ENCODE measurements around the gene FBXW11. TPM values are rescaled to one million over a fixed set of nuclear protein-coding genes. Genes with fewer than 3 reads are reported as not detected.

The FBXW11 gene
- total RNA-seq, 1 experiment from 2014 or later, result 52.0 TPM

- DNase-seq (ENCODE audit: low read depth, low spot score) (no peak), ATAC-seq (no peak)
- H3K9me3 ChIP-seq (ENCODE audit: control insufficient read depth in 1 of 2, insufficient read depth in 1 of 2, low read depth in 1 of 2, low read length in 2 of 2), result no peaks in the 10 kb centered on the region
- intact Hi-C loops (cut with micrococcal nuclease), result no loop called here
- TF ChIP-seq ZNF274 (IDR thresholded peaks at IDR 0.05; ENCODE audit: low read depth, low read length), result no peak
- TF ChIP-seq ATF3 (IDR thresholded peaks at IDR 0.05), result no peak
- no peak for TF ChIP-seq EZH2phosphoT487 (IDR thresholded peaks at IDR 0.05; ENCODE audit: borderline replicate concordance)
- TF ChIP-seq FOSL1 (IDR thresholded peaks at IDR 0.05; ENCODE audit: low read depth), result no peak
- no peak for TF ChIP-seq EGR1 (IDR thresholded peaks at IDR 0.05; ENCODE audit: low read depth)
- no peak for TF ChIP-seq POLR2A (IDR thresholded peaks at IDR 0.05; ENCODE audit: borderline replicate concordance, extremely low read depth, insufficient read depth, insufficient read length)
- no peak for TF ChIP-seq CBX3 (IDR thresholded peaks at IDR 0.05; ENCODE audit: low read depth)
- no peak for TF ChIP-seq JUND (IDR thresholded peaks at IDR 0.05)
- TF ChIP-seq ELF1 (IDR thresholded peaks at IDR 0.05; ENCODE audit: borderline replicate concordance, low read depth), result no peak
- BruUV-seq (replicated peaks), result no TSS peak
- no peaks in the 10 kb centered on the region for H4K20me1 ChIP-seq (ENCODE audit: insufficient read depth)
- no peak overlapping the region for H2AFZ ChIP-seq (ENCODE audit: low read depth, low read length, poor library complexity, severe bottlenecking)
- H3K9me2 ChIP-seq (ENCODE audit: insufficient read depth), result no peaks in the 10 kb centered on the region
- ChIA-PET CTCF (no interaction called here), POLR2A (no interaction called here), RAD21 (ENCODE audit: low non-redundant PET in 1 of 2, low total read pairs in 2 of 2, uncharacterized antibody in 2 of 2, unreplicated experiment in 2 of 2) (no interaction called here)
- no peak overlapping the region for H3K4me2 ChIP-seq (ENCODE audit: low read length)
- no peaks in the 10 kb centered on the region for H3K79me2 ChIP-seq (ENCODE audit: insufficient read depth, low read length)
- no peak overlapping the region for H3K4me3 ChIP-seq (replicated peaks in 1 of 2; ENCODE audit: low read depth in 1 of 2, low read length in 2 of 2)
- H3K36me3 ChIP-seq (ENCODE audit: control insufficient read depth in 1 of 2, insufficient read depth in 2 of 2, low read length in 2 of 2), result no peaks in the 10 kb centered on the region
- H3K27ac ChIP-seq (ENCODE audit: low read depth, low read length), result no peak overlapping the region
- peaks cover 9% of the 10 kb centered on the region; the same call in 1 of the 2 replicates for H3K27me3 ChIP-seq (ENCODE audit: insufficient read depth, low read length)
- H3K9ac ChIP-seq (ENCODE audit: low read length), result no peak overlapping the region
- H3K4me1 ChIP-seq (ENCODE audit: control insufficient read depth in 1 of 2, insufficient read depth in 2 of 2, low read length in 2 of 2), result no peaks in the 10 kb centered on the region
Observed at GRCh38 chr5:171816666-171817065, 189.8 kb downstream of the FBXW11 start.

- ChIA-PET POLR2A (no interaction called here), RAD21 (ENCODE audit: low non-redundant PET in 1 of 2, low total read pairs in 2 of 2, uncharacterized antibody in 2 of 2, unreplicated experiment in 2 of 2) (no interaction called here)
- H2AFZ ChIP-seq (ENCODE audit: low read depth, low read length, poor library complexity, severe bottlenecking), result no peak overlapping the region
Observed at GRCh38 chr5:171813813-171814490, 192.5 kb downstream of the FBXW11 start.

More at GRCh38 chr5:171813813-171814490, 192.5 kb downstream of the FBXW11 start:
- H3K9me3 ChIP-seq (ENCODE audit: control insufficient read depth in 1 of 2, insufficient read depth in 1 of 2, low read depth in 1 of 2, low read length in 2 of 2), result no peaks in the 10 kb centered on the region
- H3K27ac ChIP-seq (ENCODE audit: low read depth, low read length), result no peak overlapping the region
- CTCF ChIA-PET, result no interaction called here
- TF ChIP-seq EZH2 (IDR thresholded peaks at IDR 0.05) (no peak), SP1 (IDR thresholded peaks at IDR 0.05; ENCODE audit: low read depth) (no peak), SIN3A (IDR thresholded peaks at IDR 0.05; ENCODE audit: low read depth) (no peak), JUND (IDR thresholded peaks at IDR 0.05) (no peak), EZH2phosphoT487 (IDR thresholded peaks at IDR 0.05; ENCODE audit: borderline replicate concordance) (no peak)
- no peaks in the 10 kb centered on the region for H3K79me2 ChIP-seq (ENCODE audit: insufficient read depth, low read length)
- no peak overlapping the region for H3K4me3 ChIP-seq (replicated peaks in 1 of 2; ENCODE audit: low read depth in 1 of 2, low read length in 2 of 2)
- peaks cover 6% of the 10 kb centered on the region; the same call in 1 of the 2 replicates for H3K27me3 ChIP-seq (ENCODE audit: insufficient read depth, low read length)
- no peaks in the 10 kb centered on the region for H4K20me1 ChIP-seq (ENCODE audit: insufficient read depth)
- no peaks in the 10 kb centered on the region for H3K36me3 ChIP-seq (ENCODE audit: control insufficient read depth in 1 of 2, insufficient read depth in 2 of 2, low read length in 2 of 2)
- no peaks in the 10 kb centered on the region for H3K9me2 ChIP-seq (ENCODE audit: insufficient read depth)
- no peak for DNase-seq (ENCODE audit: low read depth, low spot score)
- no peaks in the 10 kb centered on the region for H3K4me1 ChIP-seq (ENCODE audit: control insufficient read depth in 1 of 2, insufficient read depth in 2 of 2, low read length in 2 of 2)
- ATAC-seq, result no peak
- intact Hi-C loops (cut with micrococcal nuclease), result no loop called here
- no peak overlapping the region for H3K9ac ChIP-seq (ENCODE audit: low read length)
- no peak overlapping the region for H3K4me2 ChIP-seq (ENCODE audit: low read length)
- no TSS peak for BruUV-seq (replicated peaks)
